Activated CD4-positive, alpha-beta T cell treated with anti-CD3 and anti-CD28 coated beads for 24 hours (primary cell): Measurements from ENCODE around the gene AADAT.
"Not testable (repeated sequence)": the region's sequence is repeated elsewhere in the genome, so short reads cannot be mapped to it uniquely, and the experiment has no call there.

Experiments
- DNase-seq, 2 donors: peaks; one replicate each; pipeline ENCODE4 v3.0.0-alpha.2; 2020; ENCODE audit warnings: low read depth in 2 of 2

The AADAT gene

GRCh38 chr4:170090352-170091052, 746 bp upstream of the AADAT start:
- DNase-seq, result no peak

- DNase-seq, result no peak
Measured at GRCh38 chr4:170089274-170089667, 485 bp downstream of the AADAT start.

- DNase-seq, result no peak
Measured at GRCh38 chr4:170088716-170089115, 1.0 kb downstream of the AADAT start.

GRCh38 chr4:170087163-170087700, 2.5 kb downstream of the AADAT start:
- DNase-seq, result no peak

- no peak for DNase-seq
Measured at GRCh38 chr4:170083541-170083940, 6.2 kb downstream of the AADAT start.

- no peak for DNase-seq
Measured at GRCh38 chr4:170080496-170080895, 9.3 kb downstream of the AADAT start.

- no peak for DNase-seq
Measured at GRCh38 chr4:170079981-170080380, 9.8 kb downstream of the AADAT start.

- no peak for DNase-seq
Measured at GRCh38 chr4:170071196-170071595, 18.6 kb downstream of the AADAT start.

- no peak for DNase-seq
Measured at GRCh38 chr4:170068438-170069128, 21.2 kb downstream of the AADAT start.

GRCh38 chr4:170059421-170059820, 30.3 kb downstream of the AADAT start:
- no peak for DNase-seq

GRCh38 chr4:170058826-170059225, 30.9 kb downstream of the AADAT start:
- no peak for DNase-seq

- DNase-seq, result no peak
Measured at GRCh38 chr4:170057866-170058265, 31.9 kb downstream of the AADAT start.

- DNase-seq, result no peak
Measured at GRCh38 chr4:170052919-170053318, 36.8 kb downstream of the AADAT start.

- DNase-seq, result no peak
Measured at GRCh38 chr4:170051402-170051801, 38.4 kb downstream of the AADAT start.

- DNase-seq, result no peak
Measured at GRCh38 chr4:170049766-170050165, 40.0 kb downstream of the AADAT start.

GRCh38 chr4:170047771-170048354, 41.9 kb downstream of the AADAT start:
- DNase-seq, result peak; percentile 42 to 47

- not testable (repeated sequence) for DNase-seq
Measured at GRCh38 chr4:170046156-170046555, 43.6 kb downstream of the AADAT start.

GRCh38 chr4:170040031-170040680, 49.6 kb downstream of the AADAT start:
- no peak for DNase-seq

GRCh38 chr4:170038769-170039168, 51.0 kb downstream of the AADAT start:
- no peak for DNase-seq

GRCh38 chr4:170038232-170038631, 51.5 kb downstream of the AADAT start:
- no peak for DNase-seq

GRCh38 chr4:170037481-170037880, 52.3 kb downstream of the AADAT start:
- no peak for DNase-seq

- no peak for DNase-seq
Measured at GRCh38 chr4:170035845-170036244, 53.9 kb downstream of the AADAT start.
